Activated CD8-positive, alpha-beta memory T cell treated with anti-CD3 and anti-CD28 coated beads for 1 hour (primary cell): Measurements from ENCODE around the gene KIFC3.
"Not testable (repeated sequence)": the region's sequence is repeated elsewhere in the genome, so short reads cannot be mapped to it uniquely, and the experiment has no call there.

Source experiments
- DNase-seq, 2 donors: peaks; one replicate each; pipeline ENCODE4 v3.0.0-alpha.2; 2020; ENCODE audit warnings: low read depth in 1 of 2; ENCODE audit errors: extremely low read depth in 1 of 2

The KIFC3 gene

GRCh38 chr16:57726433-57726947, 75.8 kb downstream of the KIFC3 start:
- DNase-seq, result no peak

GRCh38 chr16:57725976-57726375, 76.3 kb downstream of the KIFC3 start:
- DNase-seq, result no peak

- no peak for DNase-seq
These were observed 76.7 kb downstream of the KIFC3 start for GRCh38 chr16:57725554-57725953.

- DNase-seq, result no peak
These were observed 77.1 kb downstream of the KIFC3 start for GRCh38 chr16:57725151-57725550.

- no peak for DNase-seq
These were observed 77.8 kb downstream of the KIFC3 start for GRCh38 chr16:57724531-57724930.

- no peak for DNase-seq
These were observed 79.1 kb downstream of the KIFC3 start for GRCh38 chr16:57723170-57723569.

- no peak for DNase-seq
These were observed 79.6 kb downstream of the KIFC3 start for GRCh38 chr16:57722651-57723050.

GRCh38 chr16:57722210-57722499, 80.1 kb downstream of the KIFC3 start:
- no peak for DNase-seq

GRCh38 chr16:57721356-57722209, 80.7 kb downstream of the KIFC3 start:
- no peak for DNase-seq

- DNase-seq, result peak in 1 of 2 donors; percentile 11
These were observed 82.1 kb downstream of the KIFC3 start for GRCh38 chr16:57720142-57720575.

GRCh38 chr16:57714047-57714446, 88.2 kb downstream of the KIFC3 start:
- DNase-seq, result no peak

GRCh38 chr16:57713596-57713995, 88.7 kb downstream of the KIFC3 start:
- DNase-seq, result no peak

GRCh38 chr16:57712569-57712968, 89.7 kb downstream of the KIFC3 start:
- DNase-seq, result not testable (repeated sequence)

GRCh38 chr16:57711993-57712392, 90.3 kb downstream of the KIFC3 start:
- no peak for DNase-seq

- no peak for DNase-seq
These were observed 90.9 kb downstream of the KIFC3 start for GRCh38 chr16:57711346-57711745.

- no peak for DNase-seq
These were observed 92.6 kb downstream of the KIFC3 start for GRCh38 chr16:57709663-57710062.
